Stimulated activated CD4-positive, alpha-beta T cell treated with anti-CD3 and anti-CD28 coated beads, Interleukin-12 subunit alpha, Interleukin-12 subunit beta, amount 100 ng/mL, for 4 hours (primary cell): ENCODE data around the gene CYP26B1.

Source experiments
- DNase-seq: peaks from one replicate; pipeline ENCODE4 v3.0.0-alpha.2; 2020

The CYP26B1 gene

DNA sequence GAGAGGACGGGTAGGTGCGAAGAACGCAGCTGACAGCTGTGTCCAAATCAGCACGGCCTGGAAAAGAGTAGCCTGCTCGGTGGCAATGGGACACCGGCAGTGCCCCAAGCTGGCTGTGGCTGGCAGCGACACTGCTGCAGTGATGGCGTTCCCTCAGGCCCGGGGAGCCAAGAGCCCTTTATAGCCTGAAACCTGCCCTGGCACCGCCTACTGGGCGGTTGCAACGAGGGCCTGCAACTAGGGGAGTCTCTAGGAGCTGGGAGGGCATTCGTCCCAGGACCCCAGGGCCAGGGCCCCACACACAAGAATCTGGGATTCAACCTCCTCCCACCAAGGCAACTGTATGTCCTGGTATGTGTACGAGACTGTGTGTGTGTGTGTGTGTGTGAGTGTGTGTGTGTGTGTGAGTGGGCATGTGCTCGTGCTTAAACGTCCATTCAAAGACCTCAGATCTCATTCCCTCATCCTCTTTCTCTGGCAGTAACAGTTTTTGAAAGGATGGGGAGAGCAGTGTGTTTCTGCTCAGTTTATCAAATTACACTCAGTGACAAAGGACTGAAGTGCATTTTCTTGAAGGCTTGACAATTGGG lies 6.8 kb upstream of the CYP26B1 start:
- no peak for DNase-seq

DNA sequence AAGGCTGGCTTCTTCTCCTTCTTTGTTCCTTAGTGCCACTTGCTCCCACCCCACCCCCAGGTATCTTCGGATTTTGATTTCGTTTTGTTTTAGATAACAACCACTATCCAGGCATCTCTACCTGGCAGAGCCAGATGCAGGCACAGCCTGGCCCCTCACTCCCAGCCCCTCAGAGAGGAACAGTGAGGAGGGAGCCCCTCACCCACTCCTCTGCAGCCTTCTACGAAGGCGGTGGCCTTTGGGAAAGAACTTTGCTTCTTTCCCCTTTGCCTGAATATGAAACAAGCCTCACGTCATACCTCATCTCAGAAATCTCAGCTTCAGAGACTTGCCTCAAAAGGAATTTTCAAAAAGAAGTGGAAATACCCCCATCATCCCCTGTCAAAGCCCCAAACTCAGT lies 6.3 kb upstream of the CYP26B1 start:
- DNase-seq = no peak

DNA sequence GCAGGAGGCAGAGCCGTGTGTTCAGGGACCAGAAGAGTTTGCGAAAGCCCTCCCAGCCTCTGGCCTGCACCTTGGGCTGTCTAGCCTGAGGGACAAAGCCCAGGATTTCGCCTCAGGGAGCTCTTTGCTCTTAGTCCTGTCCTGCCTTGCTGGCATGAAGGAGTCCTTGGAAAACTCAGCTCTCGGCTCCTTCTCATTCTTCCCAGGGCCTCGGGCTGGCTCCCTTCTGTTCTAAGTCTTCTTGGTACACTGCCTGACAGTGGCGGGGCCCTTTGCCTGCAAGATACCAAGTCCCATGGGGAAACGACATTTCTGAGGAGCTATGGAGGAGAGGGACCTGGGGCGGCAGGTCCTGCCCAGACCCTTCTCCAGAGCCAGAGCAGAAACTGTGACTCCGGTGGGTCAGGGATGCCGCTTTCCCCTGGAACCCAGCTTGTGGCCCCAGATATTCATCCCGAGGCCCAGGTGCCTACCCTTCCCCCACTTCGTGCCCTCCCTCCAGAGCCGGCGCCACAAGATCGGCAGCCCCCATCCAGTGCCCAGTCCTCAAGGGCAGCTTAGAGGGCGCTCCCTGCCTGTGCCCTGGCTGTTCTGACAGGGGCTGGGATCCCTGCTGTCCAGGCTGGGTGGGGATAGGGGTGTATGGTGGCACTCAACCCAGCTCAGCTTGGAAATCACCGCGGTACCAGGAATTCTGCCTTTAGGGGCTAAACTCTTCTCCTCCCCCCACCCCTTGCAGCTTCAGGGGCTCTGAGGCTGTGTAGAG lies 5.5 kb upstream of the CYP26B1 start:
- DNase-seq = no peak

DNA sequence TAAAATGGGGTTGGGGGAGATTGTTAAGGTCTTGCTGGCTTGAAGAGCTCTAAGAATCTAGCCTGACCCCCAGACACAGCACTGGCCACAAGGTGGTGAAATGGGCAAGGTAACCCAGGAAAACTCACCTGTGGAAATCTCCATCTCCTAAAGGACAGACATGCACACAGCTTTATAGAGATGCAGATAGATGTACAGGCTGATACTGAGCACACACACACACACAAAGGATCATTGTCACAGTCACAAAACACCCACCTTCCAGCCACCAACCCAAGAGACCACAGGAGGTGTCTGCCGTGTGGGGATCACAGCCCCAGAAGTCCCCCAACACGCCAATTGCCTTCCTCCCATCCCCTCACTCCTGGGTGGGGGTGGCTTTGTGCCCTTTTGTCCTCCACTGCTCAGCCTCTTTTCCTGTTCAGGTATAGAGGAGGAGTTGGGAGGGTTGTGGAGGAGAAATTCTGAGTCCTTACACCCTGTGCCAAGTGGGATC lies 3.2 kb upstream of the CYP26B1 start:
- DNase-seq = no peak

DNA sequence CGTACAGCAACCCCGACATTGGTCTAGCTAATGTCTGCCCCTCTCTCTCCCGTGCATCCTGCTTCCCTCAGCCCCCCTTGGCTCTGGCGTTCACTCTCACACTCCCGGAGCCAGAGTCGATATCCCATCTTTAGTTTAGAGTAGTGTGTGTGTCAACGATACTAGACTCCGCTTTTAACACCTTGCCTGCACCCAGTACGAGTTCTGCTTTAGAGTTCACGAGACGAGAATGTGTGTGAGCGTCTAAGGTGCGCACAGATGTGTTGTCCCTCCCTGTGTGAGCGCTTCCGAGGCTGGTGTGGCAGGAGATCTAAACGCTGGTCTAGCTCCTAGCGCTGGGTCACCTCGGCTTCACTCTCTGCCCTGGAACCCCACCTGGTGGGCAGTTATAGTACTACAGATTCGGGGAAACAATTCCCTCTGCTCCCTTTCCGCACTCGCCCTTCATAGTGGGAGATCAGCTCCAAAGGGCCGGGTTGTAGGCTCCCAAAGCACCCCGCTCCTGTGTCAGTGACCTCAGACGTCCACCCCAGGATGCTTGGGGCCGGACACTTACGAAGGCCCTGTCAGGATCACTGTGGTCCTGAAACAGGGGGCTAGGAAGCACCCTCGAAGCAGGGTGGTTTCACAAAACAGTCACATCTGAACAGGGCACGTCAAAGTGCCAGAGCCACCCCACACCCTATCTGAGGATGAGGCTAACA lies 2.6 kb upstream of the CYP26B1 start:
- DNase-seq = peak; percentile 60

DNA sequence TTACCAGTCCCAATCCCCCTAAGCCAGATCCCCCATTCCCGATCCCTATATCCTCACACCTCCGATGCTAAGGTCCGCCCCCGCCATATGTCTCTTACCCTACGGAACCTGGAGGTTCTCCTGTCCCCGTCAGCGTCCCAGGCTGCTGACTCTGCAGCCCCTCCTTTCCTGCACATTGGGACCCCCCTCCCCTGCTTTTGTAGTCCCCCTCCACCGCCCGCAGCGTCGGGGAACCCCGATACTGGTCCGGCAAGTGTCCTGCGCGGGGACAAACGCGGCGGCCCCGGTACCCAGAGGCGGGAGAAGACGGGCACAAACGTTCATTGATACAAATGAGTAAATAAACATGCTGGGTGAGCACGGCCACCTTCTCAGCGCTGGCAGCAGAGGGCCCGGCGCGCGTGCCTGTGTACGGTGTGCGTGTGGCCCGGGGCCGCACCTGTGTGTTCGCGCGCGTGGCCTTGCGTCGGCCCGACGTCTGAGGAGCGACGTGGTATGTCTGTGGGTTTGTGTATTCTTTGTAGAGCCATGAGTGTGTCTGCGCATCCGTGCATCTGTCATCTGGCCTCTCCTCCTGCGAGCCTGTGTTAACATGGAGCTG lies 2.0 kb upstream of the CYP26B1 start:
- DNase-seq = no peak

DNA sequence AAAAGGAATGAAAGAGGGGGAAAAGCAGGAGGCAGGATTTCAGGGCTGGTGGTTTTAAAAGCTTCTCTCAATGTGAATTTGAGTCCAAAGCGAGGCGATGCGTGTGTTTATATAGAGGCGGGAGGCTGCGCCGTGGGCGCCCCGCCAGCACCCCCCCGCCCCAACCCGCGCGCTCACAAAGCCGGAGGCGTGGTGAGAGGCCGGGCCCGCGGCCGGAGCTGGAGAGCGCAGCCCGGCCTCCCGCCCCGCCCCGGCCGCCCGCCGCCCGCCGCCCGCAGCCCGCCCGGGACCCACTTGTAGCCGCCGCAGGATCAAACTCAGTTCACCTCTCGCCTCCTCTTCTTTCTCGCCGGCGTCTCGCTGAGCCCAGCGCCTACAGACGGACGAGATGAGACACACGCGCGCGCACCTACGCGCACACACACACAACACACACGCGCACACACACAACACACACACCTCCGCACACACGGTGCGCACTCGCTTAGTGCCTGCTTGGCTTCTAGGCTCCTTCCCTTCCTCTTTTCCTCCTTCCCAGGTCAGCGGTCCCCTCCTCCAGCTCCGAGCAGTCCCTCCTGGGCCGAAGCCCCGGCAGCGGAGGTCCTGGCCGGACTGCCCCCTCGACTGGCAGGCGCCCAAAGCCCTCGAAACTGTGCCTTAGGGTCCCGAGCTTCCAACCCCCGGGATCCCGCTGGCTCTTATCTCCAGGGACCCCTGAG lies 1.3 kb upstream of the CYP26B1 start:
- DNase-seq = peak; percentile 27

DNA sequence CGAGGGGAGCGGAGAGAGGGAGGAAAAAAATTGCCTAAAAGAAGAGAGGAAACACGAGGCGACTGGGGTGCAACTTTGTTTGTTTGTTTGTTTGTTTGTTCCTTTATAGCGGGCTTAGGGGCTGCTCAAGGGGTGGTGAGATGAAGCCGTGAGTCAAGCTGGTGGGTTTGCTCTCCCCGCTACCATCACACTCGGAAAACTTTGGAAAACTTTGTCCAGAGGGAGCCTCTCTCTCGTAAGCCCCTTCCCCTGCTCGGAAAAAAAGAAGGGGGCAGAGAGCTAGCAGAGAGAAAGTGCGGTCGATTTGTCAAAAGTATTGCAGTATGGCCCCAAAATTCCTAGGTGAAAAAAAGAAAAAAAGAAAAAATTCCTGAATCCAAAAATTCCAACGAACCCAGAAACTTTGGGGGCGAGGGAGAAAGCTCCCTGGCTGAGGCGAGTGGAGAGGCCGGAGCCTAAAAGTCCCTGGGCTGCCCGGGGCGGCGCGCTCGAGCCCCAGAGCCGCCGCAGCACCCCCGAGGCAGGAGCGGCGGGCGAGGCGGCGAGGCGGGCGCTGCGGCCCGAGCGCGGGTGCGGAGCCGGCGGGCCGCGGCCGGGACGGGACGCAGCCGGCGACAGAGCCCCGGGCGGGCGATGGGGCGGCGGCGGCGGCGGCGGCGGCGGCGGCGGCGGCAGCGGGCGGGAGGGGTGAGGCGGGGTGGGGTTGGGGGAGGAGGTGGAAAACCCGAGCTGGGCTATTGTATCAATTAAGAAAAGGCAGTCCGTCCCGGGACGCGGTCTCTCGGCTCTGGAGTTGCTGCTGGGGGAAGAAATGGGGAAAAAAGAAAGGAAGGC lies 558 bp upstream of the CYP26B1 start:
- no peak for DNase-seq

DNA sequence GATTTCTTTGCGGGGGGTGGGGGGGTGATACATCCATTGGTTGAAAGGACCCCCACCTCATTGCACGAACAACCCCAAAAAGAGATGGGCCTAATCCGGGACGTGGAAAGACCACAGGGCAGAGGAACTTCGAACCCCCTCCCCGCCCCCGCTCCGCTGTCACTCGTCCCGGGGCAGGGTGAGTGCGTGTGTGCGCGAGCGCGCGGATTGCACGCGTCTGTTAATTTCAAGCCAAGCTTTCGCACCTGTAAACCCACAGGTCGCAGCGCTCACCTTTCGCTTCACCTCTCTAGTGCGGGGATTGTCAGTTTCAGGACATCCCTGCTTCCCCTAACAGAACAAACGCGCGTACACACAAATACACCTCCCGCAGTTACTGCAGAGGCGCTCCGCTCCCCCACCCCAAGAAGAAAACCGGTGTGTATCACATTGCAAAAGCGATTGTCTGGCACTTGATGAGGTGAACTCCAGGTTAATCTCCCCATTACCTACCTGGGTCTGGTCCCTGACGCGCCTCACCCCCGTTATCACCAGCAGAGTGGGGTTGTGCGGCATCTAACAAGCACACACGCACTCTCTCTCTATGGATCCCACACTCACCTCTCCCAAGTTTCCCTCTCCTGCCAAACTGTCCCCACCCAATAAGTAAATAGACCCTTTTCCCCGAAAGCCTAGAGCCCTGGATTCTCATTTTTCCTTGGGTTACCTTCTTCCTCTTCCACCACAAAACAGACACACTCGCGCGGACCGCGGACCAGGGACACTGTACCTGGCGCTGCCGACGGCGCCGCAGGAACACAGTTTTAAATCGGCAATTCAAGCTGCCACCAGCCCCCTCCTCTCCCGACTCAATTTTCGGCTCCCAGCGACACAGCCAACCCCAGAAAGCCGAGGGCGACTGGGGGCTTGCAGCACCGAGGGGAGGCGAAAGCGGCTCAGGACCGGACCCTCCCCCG lies 1.0 kb downstream of the CYP26B1 start:
- DNase-seq = no peak

DNA sequence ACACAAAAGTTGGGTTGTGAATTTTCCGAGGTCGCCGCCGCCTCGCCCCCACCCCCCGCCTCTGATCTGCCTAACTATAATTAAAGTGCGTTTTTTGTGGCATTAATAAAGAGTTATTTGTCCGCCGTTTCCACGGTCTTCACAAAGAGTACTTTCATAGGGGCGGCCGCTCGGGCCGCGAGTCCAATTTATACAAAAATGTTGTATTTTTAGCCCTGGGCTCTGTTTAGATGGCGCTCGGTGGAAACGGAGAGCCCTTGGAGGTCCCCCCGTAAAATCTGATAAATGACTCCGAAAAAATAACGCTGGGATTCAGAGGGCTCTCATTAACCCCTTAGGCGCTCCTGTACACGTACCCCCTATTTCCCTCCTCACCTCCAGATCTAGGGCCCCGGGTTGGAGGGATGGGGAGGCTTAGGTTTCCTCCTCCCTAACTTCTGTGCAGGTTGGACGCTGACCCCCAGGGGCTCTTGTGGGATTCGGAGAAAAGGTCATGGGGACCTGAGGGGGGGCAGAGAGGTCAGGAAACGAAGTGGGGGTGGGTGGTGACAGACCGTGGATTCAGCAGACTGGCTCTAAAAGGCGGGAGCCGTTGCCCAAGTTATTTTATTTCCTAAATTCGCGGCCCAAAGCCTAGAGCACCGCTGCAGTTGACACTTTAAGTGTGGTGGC lies 1.9 kb downstream of the CYP26B1 start:
- DNase-seq = no peak

DNA sequence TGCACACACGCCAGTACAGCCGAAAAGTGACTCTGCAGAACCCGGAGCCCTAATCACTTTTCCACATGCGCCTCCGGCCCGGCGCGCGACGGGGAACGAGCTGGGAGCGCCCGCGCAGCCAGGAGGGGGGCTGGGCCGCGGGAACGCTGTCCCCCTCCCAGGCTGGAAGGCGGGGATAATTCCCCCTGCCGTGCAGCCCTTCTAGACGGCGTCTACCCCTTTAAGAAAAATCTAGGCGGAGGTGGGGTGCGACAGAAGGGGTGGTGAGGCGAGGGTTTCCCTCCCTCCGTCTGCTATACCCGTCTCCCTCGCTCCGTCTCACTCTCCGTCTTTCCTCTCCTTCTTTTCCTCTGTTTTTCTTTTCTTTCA lies 2.4 kb downstream of the CYP26B1 start:
- DNase-seq = no peak

DNA sequence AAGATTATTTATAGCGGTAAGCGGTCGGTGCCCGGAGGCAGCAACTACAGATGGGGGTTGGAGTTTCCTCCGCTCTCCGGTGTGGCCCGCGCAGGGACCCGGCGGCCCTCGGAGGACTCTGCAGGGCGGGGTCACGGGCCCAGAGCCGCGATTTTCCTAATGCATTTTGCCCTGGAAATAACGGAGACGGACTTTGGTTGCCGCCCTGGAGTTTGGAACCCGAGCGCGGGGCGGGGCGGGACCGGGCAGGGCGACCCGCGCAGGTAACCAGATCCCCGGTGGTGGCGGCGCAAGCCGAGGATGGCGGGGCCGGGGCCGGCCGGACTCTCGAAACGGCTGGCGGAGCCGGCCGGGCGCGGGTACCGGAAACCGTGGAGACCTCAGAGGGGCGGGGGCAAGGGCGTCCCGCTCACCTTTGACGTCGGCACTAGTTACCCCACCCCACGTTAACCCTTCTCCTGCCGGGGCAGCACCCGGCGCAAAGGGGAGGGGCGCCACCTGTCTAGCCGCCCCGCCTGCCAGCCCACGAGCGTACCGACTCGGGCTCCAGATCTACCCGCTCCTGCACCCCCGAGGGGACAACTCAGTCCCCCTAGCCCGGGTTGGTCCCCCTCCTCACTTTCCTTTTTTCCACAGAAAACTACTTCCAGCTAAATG lies 2.9 kb downstream of the CYP26B1 start:
- DNase-seq = no peak

DNA sequence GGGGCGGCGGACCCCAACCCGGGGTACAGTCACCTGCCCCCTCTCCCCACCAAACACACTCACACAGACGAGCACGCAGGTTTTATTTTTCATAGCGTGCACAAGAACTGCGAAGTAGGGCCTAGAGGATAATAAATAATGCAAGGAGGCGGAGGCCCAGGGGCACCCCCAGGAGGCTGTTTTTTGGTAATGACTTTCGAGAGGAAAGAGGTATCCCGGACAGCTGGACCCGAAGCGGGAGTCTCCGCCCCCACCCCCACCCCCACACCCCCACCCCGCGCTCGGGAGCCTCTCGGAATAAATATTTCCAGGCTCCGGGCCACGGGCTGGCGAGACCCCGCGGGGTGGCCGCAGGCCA lies 3.4 kb downstream of the CYP26B1 start:
- no peak for DNase-seq

DNA sequence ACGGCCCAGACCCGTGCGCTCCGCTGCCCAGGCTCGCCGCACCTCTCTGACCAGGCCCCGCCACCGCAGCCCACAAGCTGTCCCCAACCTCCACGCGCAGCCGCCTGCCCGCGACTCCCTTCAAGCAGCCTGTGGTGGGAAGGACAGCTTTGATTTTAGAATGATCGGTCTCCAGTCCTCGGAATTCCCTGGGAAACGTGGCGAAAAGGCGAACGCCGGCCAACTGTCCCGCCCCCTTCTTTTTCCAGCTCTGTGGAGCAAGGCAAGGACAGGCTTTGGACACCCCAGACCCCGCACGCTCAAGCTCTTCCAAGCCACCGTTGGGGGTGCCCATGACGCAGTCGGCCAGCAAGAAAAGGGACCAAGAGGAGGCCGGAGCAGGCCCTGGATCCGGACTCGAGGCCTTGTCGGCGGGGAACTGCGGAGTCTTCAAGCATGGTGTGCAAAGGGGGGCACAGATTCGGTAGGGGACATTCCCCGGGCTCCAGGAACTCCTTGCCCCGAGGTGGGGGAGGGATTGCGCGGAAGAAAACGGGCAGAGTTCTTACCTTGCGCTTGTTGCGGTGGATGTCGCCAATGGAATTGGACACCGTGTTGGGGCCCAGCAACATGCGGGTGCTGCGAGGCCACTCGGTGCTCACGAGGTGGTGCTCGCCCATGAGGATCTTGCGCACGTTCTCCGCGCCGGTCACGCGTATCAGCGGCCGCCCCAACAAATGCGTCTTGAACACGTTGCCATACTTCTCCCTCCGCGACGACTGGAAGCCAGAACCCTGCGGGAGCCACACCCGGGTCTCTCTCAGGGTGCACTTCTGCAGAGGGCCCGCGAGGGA lies 4.0 kb downstream of the CYP26B1 start:
- no peak for DNase-seq

DNA sequence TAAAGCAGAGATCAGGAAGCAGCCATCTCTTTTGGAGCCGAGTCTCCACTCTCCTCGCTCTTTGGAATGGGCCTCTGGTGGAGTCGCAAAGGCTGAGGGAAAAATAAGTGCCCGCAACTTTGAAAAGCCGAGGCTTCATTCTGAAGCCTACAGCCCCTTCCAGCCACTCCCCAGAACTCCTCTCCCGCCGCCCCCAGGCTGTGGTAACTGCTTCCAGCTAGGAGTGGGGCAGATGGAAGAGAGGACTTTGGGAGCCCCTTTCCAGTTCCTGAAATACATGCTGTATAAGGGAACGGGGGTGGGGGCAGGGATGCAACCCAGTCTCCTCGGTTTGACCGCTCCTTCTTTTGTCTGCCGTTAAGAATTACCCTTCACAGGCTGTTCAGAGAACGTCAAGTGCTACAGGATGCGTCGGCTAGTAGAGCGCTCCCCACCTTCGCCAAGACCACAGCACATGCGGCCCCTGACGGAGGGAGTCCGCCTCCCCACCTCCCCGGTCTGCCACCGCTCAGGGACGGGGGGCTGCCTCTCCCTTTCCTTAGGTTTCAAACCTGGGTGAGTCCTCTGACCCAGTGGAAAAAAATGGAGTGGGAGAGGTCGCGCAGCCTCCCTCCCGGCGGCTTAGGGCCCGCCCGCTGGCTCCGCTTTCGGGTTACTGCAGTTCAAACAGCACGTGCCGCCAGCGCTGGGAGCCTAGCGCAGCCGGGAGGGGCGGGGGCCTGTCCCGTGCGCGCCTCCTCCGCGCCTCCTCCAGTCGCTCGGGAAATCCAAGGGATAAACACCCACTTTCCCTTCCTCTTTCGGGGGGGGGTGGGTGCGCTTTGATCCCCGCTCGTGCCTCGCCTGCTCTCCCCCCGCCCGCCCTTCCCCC lies 4.9 kb downstream of the CYP26B1 start:
- DNase-seq = no peak

DNA sequence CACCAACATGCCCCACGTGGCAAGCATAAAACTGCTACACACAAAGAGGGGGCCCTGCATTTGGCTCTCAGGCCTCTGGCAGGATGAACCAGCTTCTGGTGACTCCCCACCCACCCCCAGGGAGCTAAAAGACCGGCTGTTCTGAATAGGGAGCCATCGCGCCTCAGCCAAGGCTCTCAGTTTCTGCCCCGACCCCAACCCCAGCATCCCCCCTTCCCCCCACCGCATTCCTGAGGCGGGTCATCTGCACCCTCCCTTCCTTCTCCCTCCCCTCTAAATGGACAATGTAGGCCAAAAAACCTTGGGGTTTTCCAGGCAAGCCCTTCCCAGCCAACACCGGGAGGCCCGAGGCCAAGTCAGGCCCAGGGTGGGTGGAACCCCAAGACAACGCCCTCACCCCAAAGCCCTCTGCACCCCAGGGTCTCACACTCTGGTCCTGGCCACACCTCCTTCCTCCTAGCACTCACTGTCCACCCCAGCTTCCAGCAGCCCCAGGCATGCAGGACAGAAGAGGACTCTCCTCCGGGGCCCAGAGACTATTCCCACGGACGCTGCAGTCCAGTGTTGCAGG lies 5.7 kb downstream of the CYP26B1 start:
- no peak for DNase-seq

DNA sequence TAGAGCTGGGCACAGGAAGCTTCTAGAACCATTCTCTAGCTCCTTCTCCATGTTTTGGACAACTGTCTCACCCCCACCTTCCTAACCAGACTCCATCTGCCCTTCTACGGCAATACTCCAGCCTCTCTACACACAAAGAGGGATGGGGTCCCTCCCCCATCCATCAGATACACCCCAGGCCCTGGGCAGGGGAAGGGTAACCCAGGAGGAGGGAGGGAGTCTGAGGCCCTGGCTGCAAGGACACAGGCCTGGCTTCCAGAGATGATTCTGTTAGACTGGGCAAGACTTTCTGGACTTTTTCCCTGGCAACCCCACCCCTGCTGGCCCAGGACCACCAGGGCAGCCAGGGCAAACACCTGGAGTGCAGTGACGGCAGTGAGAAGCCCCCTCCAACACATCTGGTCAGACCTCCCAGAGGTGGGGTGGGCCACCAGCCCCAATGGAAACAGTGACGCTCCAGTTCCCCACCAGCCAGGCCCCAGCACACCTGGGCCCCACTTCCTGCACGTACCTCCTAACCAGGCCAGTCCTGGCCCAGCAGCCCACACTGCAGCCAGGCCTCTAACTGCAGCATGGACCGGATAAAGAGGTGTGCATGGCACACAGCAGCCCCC lies 6.5 kb downstream of the CYP26B1 start:
- DNase-seq = no peak
